Transverse colon (tissue), 4 donors: ENCODE measurements around the gene WDR18.
A peak's percentile ranks its signal among the peaks of the same experiment; 100 is the strongest.

Experiments used
- CTCF ChIP-seq, 5 experiments: fragments of 200-600 bp in 3 of 5; fragments of 450-650 bp in 2 of 5; sonication (generic) in 3 of 5; IDR thresholded peaks; 1 replicate in 2 of 5; 2 replicates in 3 of 5; pipeline ENCODE4 v1.5.1; 2016 to 2017; ENCODE audit warnings: antibody characterized with exemption in 5 of 5, inconsistent platforms in 3 of 5, mild to moderate bottlenecking in 2 of 5, moderate library complexity in 1 of 5
- POLR2A ChIP-seq: fragments of 450-650 bp; IDR thresholded peaks from one replicate; pipeline ENCODE4 v1.6.1; 2016; ENCODE audit warnings: antibody characterized with exemption, mild to moderate bottlenecking, moderate library complexity
- POLR2AphosphoS5 ChIP-seq, 3 donors: sonication (generic); formaldehyde crosslinking; IDR thresholded peaks; one replicate each; pipeline ENCODE4 v1.6.1; 2016; ENCODE audit warnings: antibody characterized with exemption in 3 of 3

- TF ChIP-seq POLR2A (no peak), CTCF (IDR thresholded peaks at IDR 0.05) (no peak), POLR2AphosphoS5 (IDR thresholded peaks at IDR 0.05) (peak; percentile 76 to 82 (median 79))
These were observed 49.2 kb upstream of the WDR18 start for GRCh38 chr19:934865-935479.
